GM12864 (cell line): ENCODE data around the gene NFIA.

ENCODE experiments used
- DNase-seq: peaks from one replicate; pipeline ENCODE4 v3.0.0-alpha.2; 2011; ENCODE audit warnings: low read depth
- H3K4me3 ChIP-seq: 2 replicates; pipeline ENCODE4 v1.5.1; 2011; ENCODE audit warnings: mild to moderate bottlenecking, low read depth, low read length, control low read depth
- CTCF ChIP-seq: IDR thresholded peaks from 2 replicates; pipeline ENCODE4 v1.5.1; 2011; ENCODE audit warnings: low read depth, mild to moderate bottlenecking, moderate library complexity, low read length, control low read depth, inconsistent platforms; ENCODE audit errors: missing control alignments

Gene NFIA

GRCh38 chr1:61254634-61255357, 172.4 kb downstream of the NFIA start:
- TF ChIP-seq CTCF, result no peak
- DNase-seq, result no peak
- no peak overlapping the region for H3K4me3 ChIP-seq

- H3K4me3 ChIP-seq, result no peak overlapping the region
- DNase-seq, result no peak
- no peak for TF ChIP-seq CTCF
Observed at GRCh38 chr1:61255358-61255703, 173.0 kb downstream of the NFIA start.

- no peak overlapping the region for H3K4me3 ChIP-seq
- DNase-seq, result no peak
- TF ChIP-seq CTCF, result no peak
Observed at GRCh38 chr1:61259379-61260148, 177.2 kb downstream of the NFIA start.

- TF ChIP-seq CTCF, result no peak
- no peak for DNase-seq
- no peak overlapping the region for H3K4me3 ChIP-seq
Observed at GRCh38 chr1:61260171-61260570, 177.8 kb downstream of the NFIA start.

GRCh38 chr1:61261595-61261994, 179.2 kb downstream of the NFIA start:
- TF ChIP-seq CTCF, result no peak
- DNase-seq, result no peak
- no peak overlapping the region for H3K4me3 ChIP-seq

GRCh38 chr1:61263905-61264824, 181.8 kb downstream of the NFIA start:
- no peak for DNase-seq
- no peak for TF ChIP-seq CTCF
- H3K4me3 ChIP-seq, result no peak overlapping the region
